HepG2 (cell line): ENCODE measurements around the gene QRFPR. TPM values are rescaled to one million over a fixed set of nuclear protein-coding genes. Genes with fewer than 3 reads are reported as not detected.

ENCODE experiments used
- ATAC-seq: fragments of 200-7000 bp; cut with Tn5 transposase; 3 replicates; pipeline ENCODE4 v1.9.1; 2020; ENCODE audit warnings: mild to moderate bottlenecking, moderate library complexity
- BruUV-seq: library from RNA; stranded (reverse); fragments of 400-500 nt; replicated peaks from 2 replicates; lab custom pipeline; 2021; lab: Mats Ljungman, UMichigan
- CTCF ChIA-PET: fragments of 300-600 bp; formaldehyde crosslinking; extraction: SDS; loops from one replicate; lab custom pipeline; 2021; ENCODE audit warnings: low total read pairs, inconsistent platforms, low intra/inter-chr PET ratio; lab: Yijun Ruan, JAX
- POLR2A ChIA-PET: fragments of 350-600 bp; sonication (Branson Sonifier 250); formaldehyde crosslinking; loops from one replicate; lab custom pipeline; 2020; ENCODE audit warnings: antibody characterized with exemption, inconsistent platforms; lab: Yijun Ruan, JAX
- DNase-seq: peaks from one replicate; pipeline ENCODE4 v3.0.0-alpha.2; 2015; ENCODE audit warnings: low spot score
- FAIRE-seq: peaks from 3 replicates; lab custom pipeline; 2011; peaks lifted over from hg19 to GRCh38; lab: Jason Lieb, UNC
- H2AFZ ChIP-seq: one replicate; pipeline ENCODE4 v1.6.1; 2011; ENCODE audit warnings: low read length, inconsistent platforms
- H3K27ac ChIP-seq: fragments of 300-600 bp; 3 replicates; pipeline ENCODE4 v1.8.0; 2011; ENCODE audit warnings: mixed run types, mild to moderate bottlenecking, mixed read lengths, low read length, inconsistent platforms; ENCODE audit not compliant: insufficient read depth; ENCODE audit errors: extremely low read length
- H3K27me3 ChIP-seq, 2 experiments: fragments of 200-600 bp in 1 of 2; 2 replicates in 1 of 2; 3 replicates in 1 of 2; pipeline versions ENCODE4 v1.6.0 to v1.8.0; 2011; ENCODE audit warnings: low read length in 2 of 2, mild to moderate bottlenecking in 2 of 2, moderate library complexity in 2 of 2, inconsistent platforms in 1 of 2; ENCODE audit not compliant: insufficient read depth in 2 of 2, control insufficient read depth in 1 of 2
- H3K36me3 ChIP-seq, 2 experiments: fragments of 200-600 bp in 1 of 2; replicated peaks in 1 of 2; 2 replicates in 1 of 2; 3 replicates in 1 of 2; pipeline versions ENCODE4 v1.5.1 to v1.8.0; 2011; ENCODE audit warnings: low read length in 2 of 2, inconsistent platforms in 1 of 2; ENCODE audit not compliant: insufficient read depth in 2 of 2, control insufficient read depth in 1 of 2
- H3K4me1 ChIP-seq: 2 replicates; pipeline ENCODE4 v1.5.1; 2012; ENCODE audit warnings: low read length, inconsistent platforms; ENCODE audit not compliant: insufficient read depth
- H3K4me2 ChIP-seq: 2 replicates; pipeline ENCODE4 v1.6.0; 2011; ENCODE audit warnings: low read depth, low read length, inconsistent platforms
- H3K4me3 ChIP-seq, 3 experiments: fragments of 200-600 bp in 1 of 3; sonication (generic), shearing (Covaris generic) in 1 of 3; replicated peaks in 1 of 3; 2 replicates each; pipeline ENCODE4 v1.5.1; 2011 to 2016; ENCODE audit warnings: low read length in 3 of 3, inconsistent platforms in 2 of 3, low read depth in 2 of 3, mild to moderate bottlenecking in 2 of 3, control low read depth in 1 of 3, mixed read lengths in 1 of 3; ENCODE audit not compliant: insufficient read depth in 1 of 3
- H3K79me2 ChIP-seq: one replicate; pipeline ENCODE4 v1.6.1; 2011; ENCODE audit warnings: low read length, inconsistent platforms; ENCODE audit not compliant: insufficient read depth
- H3K9ac ChIP-seq: 2 replicates; pipeline ENCODE4 v1.6.0; 2011; ENCODE audit warnings: mild to moderate bottlenecking, low read depth, low read length, inconsistent platforms; ENCODE audit not compliant: insufficient read depth
- H3K9me3 ChIP-seq: 2 replicates; pipeline ENCODE4 v1.5.1; 2012; ENCODE audit warnings: mild to moderate bottlenecking, low read length
- H4K20me1 ChIP-seq: 2 replicates; pipeline ENCODE4 v1.6.0; 2011; ENCODE audit warnings: inconsistent platforms, mild to moderate bottlenecking, low read length, moderate library complexity; ENCODE audit not compliant: insufficient read depth
- CAMTA2 ChIP-seq: sonication (generic); formaldehyde crosslinking; IDR thresholded peaks from 2 replicates; pipeline ENCODE4 v1.4.0; 2020; ENCODE audit warnings: mild to moderate bottlenecking, missing genetic modification reagents, borderline replicate concordance
- CC2D1A ChIP-seq: sonication (generic); formaldehyde crosslinking; IDR thresholded peaks from 2 replicates; pipeline ENCODE4 v1.8.1; 2023; ENCODE audit warnings: mild to moderate bottlenecking, missing genetic modification reagents
- HOXA7 ChIP-seq: sonication (generic); formaldehyde crosslinking; IDR thresholded peaks from 2 replicates; pipeline ENCODE4 v1.8.1; 2022; ENCODE audit warnings: mild to moderate bottlenecking, missing genetic modification reagents, moderate library complexity
- NFATC3 ChIP-seq: sonication (generic); formaldehyde crosslinking; IDR thresholded peaks from 2 replicates; pipeline ENCODE4 v1.5.1; 2020; ENCODE audit warnings: mild to moderate bottlenecking, missing genetic modification reagents
- NFKB2 ChIP-seq: sonication (generic); formaldehyde crosslinking; IDR thresholded peaks from 2 replicates; pipeline ENCODE4 v1.4.0; 2020; ENCODE audit warnings: missing genetic modification reagents, borderline replicate concordance
- NR2F6 ChIP-seq, 2 experiments: IDR thresholded peaks; 2 replicates each; pipeline ENCODE4 v1.6.1; 2016; ENCODE audit warnings: antibody characterized with exemption in 1 of 2, mild to moderate bottlenecking in 1 of 2
- SNRNP70 ChIP-seq: fragments of 200-400 bp; formaldehyde crosslinking; IDR thresholded peaks from 2 replicates; pipeline ENCODE4 v1.6.1; 2017; ENCODE audit warnings: mild to moderate bottlenecking, low read depth, low read length, moderate library complexity
- ZNF276 ChIP-seq: sonication (generic); formaldehyde crosslinking; IDR thresholded peaks from 2 replicates; pipeline ENCODE4 v1.4.0; 2020; ENCODE audit warnings: mild to moderate bottlenecking, low read depth, missing genetic modification reagents
- ZNF337 ChIP-seq: sonication (generic); formaldehyde crosslinking; IDR thresholded peaks from 2 replicates; pipeline ENCODE4 v1.5.1; 2020; ENCODE audit warnings: missing genetic modification reagents, low read depth, mild to moderate bottlenecking, borderline replicate concordance
- ZNF354B ChIP-seq: sonication (generic); formaldehyde crosslinking; IDR thresholded peaks from 2 replicates; pipeline ENCODE4 v1.8.0; 2022; ENCODE audit warnings: mild to moderate bottlenecking, missing genetic modification reagents
- ZNF512 ChIP-seq: sonication (generic); formaldehyde crosslinking; IDR thresholded peaks from 2 replicates; pipeline ENCODE4 v1.4.0; 2020; ENCODE audit warnings: mild to moderate bottlenecking, missing genetic modification reagents
- ZNF577 ChIP-seq: sonication (generic); formaldehyde crosslinking; IDR thresholded peaks from 2 replicates; pipeline ENCODE4 v1.4.0; 2020; ENCODE audit warnings: mild to moderate bottlenecking, low read depth, missing genetic modification reagents, borderline replicate concordance
- ZNF768 ChIP-seq: sonication (generic); formaldehyde crosslinking; IDR thresholded peaks from 2 replicates; pipeline ENCODE4 v1.4.0; 2020; ENCODE audit warnings: missing genetic modification reagents
- WGBS: methylation state at CpG from one replicate; pipeline ENCODE4 v1.1.6; 2017; ENCODE audit warnings: low lambda C conversion rate; 5-methylcytosine and 5-hydroxymethylcytosine counted together
- in situ Hi-C: cut with HindIII; loops from 2 replicates; pipeline ENCODE4 v1.10.0; 2017; ENCODE audit warnings: low pct_unique_long_range_greater_than_20kb; ENCODE audit not compliant: extremely low pct_ligation_motif_present
- intact Hi-C: fragments of 100-400 bp; cut with micrococcal nuclease; formaldehyde crosslinking; loops from one replicate; pipeline ENCODE4 v1.10.0; 2022; ENCODE audit not compliant: unreplicated experiment
- polyA plus RNA-seq, 8 experiments: library from polyadenylated mRNA; depleted of rRNA in 3 of 8; stranded (reverse) in 7 of 8; unstranded in 1 of 8; fragments of >200 nt; fragmentation: Illumina TruSeq in 4 of 8; extraction: Trizol in 4 of 8; gene quantifications; 2 replicates each; pipeline versions ENCODE4 v1.2.1 to v1.2.3, GENCODE V29; 2011 to 2016; ENCODE audit warnings: low read depth in 4 of 8, missing spikeins in 1 of 8, mixed read lengths in 1 of 8; ENCODE audit not compliant: insufficient read depth in 1 of 8
- total RNA-seq, 5 experiments: library from RNA; depleted of rRNA; stranded (reverse); fragments of >200 nt; fragmentation: Illumina TruSeq; extraction: Trizol; gene quantifications; 2 replicates each; pipeline ENCODE4 v1.2.3, GENCODE V29; 2016; ENCODE audit warnings: low read depth in 1 of 5
- TF ChIP-seq, protein P1 (sequence below): sonication (generic); formaldehyde crosslinking; IDR thresholded peaks from 2 replicates; pipeline ENCODE4 v1.4.0; 2020; ENCODE audit warnings: missing genetic modification reagents, borderline replicate concordance

The QRFPR gene
- total and polyA plus RNA-seq, 2 of the 13 experiments (the other 11 are each of a cell fraction or from before 2014, with no cell fraction given), result not detected

GRCh38 chr4:121400632-121401031 is 19.8 kb upstream of the QRFPR start:
- Histone ChIP-seq H3K79me2 (no peaks in the 10 kb centered on the region), H3K27me3 (no peaks in the 10 kb centered on the region), H3K4me3 (no peak overlapping the region), H3K9ac (no peak overlapping the region), H3K4me2 (no peak overlapping the region), H2AFZ (no peak overlapping the region), H3K9me3 (no peaks in the 10 kb centered on the region), H3K27ac (no peak overlapping the region), H3K4me1 (no peaks in the 10 kb centered on the region), H4K20me1 (no peaks in the 10 kb centered on the region), H3K36me3 (no peaks in the 10 kb centered on the region)
- ChIA-PET POLR2A (no interaction called here), CTCF (no interaction called here)
- no peak for ATAC-seq
- FAIRE-seq, result no peak
- no peak for DNase-seq
- intact Hi-C loops, result no loop called here
- in situ Hi-C loops, result no loop called here
- WGBS, result 1% methylated on average over 4 of the region's 4 CpGs
- BruUV-seq, result no TSS peak
- TF ChIP-seq CAMTA2 (CRISPR knock-in tag), result no peak
- no peak for TF ChIP-seq ZNF337 (CRISPR knock-in tag)
- no peak for TF ChIP-seq NFATC3 (CRISPR knock-in tag)
- no peak for TF ChIP-seq ZNF512
- TF ChIP-seq SNRNP70, result no peak
- TF ChIP-seq, protein P1, sequence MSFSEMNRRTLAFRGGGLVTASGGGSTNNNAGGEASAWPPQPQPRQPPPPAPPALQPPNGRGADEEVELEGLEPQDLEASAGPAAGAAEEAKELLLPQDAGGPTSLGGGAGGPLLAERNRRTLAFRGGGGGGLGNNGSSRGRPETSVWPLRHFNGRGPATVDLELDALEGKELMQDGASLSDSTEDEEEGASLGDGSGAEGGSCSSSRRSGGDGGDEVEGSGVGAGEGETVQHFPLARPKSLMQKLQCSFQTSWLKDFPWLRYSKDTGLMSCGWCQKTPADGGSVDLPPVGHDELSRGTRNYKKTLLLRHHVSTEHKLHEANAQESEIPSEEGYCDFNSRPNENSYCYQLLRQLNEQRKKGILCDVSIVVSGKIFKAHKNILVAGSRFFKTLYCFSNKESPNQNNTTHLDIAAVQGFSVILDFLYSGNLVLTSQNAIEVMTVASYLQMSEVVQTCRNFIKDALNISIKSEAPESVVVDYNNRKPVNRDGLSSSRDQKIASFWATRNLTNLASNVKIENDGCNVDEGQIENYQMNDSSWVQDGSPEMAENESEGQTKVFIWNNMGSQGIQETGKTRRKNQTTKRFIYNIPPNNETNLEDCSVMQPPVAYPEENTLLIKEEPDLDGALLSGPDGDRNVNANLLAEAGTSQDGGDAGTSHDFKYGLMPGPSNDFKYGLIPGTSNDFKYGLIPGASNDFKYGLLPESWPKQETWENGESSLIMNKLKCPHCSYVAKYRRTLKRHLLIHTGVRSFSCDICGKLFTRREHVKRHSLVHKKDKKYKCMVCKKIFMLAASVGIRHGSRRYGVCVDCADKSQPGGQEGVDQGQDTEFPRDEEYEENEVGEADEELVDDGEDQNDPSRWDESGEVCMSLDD (CRISPR knock-in tag), result no peak
- no peak for TF ChIP-seq ZNF354B (CRISPR knock-in tag)
- TF ChIP-seq NFKB2, result no peak
- no peak for TF ChIP-seq ZNF276 (CRISPR knock-in tag)
- TF ChIP-seq ZNF577, result no peak
- TF ChIP-seq NR2F6 (IDR thresholded peaks at IDR 0.05), result no peak
- no peak for TF ChIP-seq NR2F6 (CRISPR knock-in tag; IDR thresholded peaks at IDR 0.05)
- no peak for TF ChIP-seq CC2D1A (CRISPR knock-in tag)
- TF ChIP-seq ZNF768 (CRISPR knock-in tag), result no peak
- no peak for TF ChIP-seq HOXA7
